Amniotic stem cell (primary cell): Measurements from ENCODE around the gene SERPINA10.
"Not testable (repeated sequence)": the region's sequence is repeated elsewhere in the genome, so short reads cannot be mapped to it uniquely, and the experiment has no call there.

Experiments used
- DNase-seq: peaks from one replicate; lab custom pipeline; 2025; lab: John Stamatoyannopoulos, UW

Gene SERPINA10

DNA sequence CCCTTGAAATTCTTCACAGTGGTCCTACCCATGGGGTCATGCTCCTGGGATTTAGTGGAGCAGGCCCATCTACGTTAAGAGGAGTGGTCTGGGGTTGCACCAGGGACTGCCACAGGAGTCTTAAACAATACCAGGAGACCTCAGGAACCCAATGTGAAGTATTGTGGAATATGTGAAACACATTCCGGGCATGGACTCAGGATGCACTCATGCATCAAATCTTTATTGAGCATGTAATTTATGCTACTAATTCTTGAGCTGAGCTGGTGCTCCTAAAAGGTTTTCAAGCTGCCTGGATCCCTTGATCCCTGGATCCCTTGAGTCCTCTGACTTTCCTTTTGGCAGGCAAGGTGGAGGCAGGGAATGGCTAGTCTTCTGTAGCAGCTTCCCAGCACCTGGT lies 8.8 kb downstream of the SERPINA10 start:
- no peak for DNase-seq

DNA sequence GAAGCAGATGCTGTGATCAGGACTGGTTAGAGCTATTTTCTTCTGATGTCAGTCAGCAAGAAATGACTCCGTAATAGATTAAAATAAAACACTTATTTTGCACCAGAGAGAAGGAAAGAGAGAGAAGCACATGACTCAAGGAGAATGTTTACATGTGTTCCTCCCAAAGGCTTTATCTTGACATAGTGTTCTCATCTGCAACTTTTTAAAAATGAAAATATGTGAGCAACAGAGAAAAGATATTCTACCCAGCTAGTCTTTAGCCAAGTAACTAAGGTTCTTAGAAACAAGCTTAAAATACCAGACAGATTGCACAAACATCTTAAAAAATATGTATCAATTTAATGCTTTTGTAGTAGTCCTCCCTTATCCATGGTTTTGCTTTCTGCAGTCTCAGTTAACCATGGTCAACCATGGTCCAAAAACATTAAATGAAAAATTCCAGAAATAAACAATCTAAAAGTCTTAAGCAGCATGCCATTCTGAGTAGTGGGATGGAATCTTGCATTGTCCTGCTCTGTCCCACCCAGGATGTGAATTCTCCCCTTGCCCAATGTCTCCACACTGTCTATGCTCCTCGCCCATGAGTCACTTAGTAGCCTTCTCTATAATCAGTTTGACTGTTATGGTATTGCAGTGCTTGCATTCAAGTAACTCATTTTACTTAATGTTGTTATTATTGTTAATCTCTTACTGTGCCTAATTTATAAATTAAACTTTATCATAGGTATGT lies 9.9 kb downstream of the SERPINA10 start:
- DNase-seq = no peak

DNA sequence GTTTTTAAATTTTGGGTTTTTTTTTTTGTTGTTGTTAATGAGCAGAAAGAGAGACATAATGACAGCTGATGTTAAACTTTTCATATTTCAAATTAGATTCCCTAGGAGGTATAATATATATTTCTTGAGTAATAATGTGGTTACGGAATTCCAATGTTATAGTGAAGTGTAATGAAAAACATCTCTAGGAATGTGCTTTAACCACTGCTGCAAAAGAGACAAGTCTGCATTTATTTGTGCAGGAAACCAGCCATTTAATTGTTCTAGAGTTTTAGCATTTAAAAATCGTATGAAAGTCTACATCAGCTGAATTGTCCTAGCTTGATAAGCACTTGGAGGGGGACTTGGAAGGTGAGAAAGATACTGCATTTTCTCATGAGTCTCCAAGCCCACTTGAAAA lies 14.3 kb downstream of the SERPINA10 start:
- DNase-seq = no peak

DNA sequence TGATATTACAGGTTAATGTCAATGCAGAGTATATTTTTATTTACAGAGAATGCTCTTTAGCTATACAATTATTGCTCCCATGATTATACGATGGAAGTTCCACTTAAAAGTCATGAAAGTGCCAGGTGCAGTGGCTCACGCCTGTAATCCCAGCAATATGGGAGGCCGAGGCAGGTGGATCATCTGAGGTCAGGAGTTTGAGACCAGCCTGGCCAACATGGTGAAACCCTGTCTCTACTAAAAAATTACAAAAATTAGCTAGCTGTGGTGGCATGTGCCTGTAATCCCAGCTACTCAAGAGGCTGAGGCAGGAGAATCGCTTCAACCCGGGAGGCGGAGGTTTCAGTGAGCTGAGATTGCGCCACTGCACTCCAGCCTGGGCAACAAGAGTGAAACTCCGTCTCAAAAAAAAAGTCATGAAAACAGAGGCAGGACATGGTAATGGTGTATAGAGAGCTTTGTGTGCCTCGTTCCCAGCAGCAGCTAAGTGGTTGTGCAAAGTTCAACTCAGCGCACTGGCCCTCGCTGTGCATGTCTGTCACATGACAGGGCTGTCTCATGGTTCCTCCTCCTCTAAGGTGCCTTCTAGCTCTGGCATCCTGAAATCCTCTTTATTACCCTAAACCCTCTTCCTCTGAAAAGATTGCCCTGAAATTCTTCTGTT lies 16.0 kb downstream of the SERPINA10 start:
- DNase-seq = not testable (repeated sequence)

DNA sequence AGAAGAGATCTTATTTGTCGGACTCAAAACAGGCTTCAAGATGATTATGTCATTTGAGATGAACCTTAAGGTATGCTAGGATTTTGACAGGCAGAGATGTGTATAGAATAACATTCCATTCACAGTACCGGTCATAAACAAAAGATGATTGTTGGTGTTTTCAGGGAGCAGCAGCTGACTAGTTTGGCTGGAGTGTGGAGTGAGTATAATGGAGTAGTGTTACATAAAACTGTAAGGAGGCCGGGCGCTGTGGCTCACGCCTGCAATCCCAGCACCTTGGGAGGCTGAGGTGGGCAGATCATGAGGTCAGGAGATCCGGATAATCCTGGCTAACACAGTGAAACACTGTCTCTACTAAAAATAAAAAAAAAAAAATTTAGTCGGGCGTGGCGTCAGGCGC lies 23.9 kb downstream of the SERPINA10 start:
- no peak for DNase-seq

GRCh38 chr14:94268582-94268981 lies 24.5 kb downstream of the SERPINA10 start:
- not testable (repeated sequence) for DNase-seq

GRCh38 chr14:94267352-94267751 lies 25.7 kb downstream of the SERPINA10 start:
- no peak for DNase-seq

DNA sequence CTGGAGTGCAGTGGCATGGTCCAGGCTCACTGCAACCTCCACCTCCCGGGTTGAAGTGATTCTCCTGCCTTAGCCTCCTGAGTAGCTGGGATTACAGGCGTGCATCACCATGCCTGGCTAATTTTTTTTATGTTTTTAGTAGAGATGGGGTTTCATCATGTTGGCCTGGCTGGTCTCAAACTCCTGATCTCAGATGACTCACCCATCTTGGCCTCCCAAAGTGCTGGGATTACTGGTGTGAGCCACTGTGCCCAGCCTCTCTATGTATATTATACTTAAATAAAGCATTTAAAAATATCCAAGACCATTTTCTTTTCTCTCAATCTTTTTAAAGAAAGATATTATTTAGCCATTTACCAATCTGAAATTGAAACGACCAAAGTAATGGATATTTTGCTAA lies 28.9 kb downstream of the SERPINA10 start:
- DNase-seq = not testable (repeated sequence)

DNA sequence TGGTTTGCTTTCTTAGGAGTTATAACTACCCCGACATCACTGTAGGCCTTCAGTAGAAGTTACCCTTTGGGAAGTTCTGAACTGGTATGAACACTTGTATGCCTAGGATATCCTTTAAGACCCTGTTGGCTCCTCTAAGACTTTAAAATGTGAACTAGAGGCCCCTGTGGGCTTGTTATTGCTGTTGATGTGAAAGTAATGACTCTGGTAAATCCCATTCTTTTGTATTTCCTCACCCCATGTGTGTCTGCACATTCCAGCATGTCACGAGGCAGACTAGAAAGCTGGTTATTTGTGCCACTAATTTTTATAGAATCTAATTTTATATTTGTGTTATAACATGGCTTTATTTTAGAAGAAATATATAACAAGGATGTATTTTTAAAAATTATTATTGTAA lies 48.9 kb downstream of the SERPINA10 start:
- DNase-seq = no peak

- no peak for DNase-seq
These were observed 53.7 kb downstream of the SERPINA10 start for GRCh38 chr14:94239406-94239805.

GRCh38 chr14:94237983-94238382 lies 55.1 kb downstream of the SERPINA10 start:
- no peak for DNase-seq

DNA sequence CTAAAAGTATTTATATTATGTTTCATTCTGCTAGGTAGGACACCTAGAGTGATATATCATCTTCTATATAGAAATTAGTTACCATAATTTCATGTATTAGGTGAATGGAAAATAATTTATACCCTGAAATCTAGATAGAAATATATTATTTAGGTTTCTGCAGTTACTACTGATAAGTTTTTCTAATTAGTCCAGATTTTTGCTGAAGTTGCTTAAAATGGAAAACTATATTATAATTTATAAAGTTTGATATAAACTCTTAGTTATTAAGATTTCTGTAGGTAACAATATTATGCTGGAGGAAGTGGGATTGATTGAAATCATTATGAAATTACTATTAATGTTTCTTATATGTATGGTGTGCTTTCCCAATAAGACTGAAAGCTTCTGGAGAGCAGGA lies 56.0 kb downstream of the SERPINA10 start:
- no peak for DNase-seq
